ENCODE measurements around the gene CEL. TPM values are rescaled to one million over a fixed set of nuclear protein-coding genes. Genes with fewer than 3 reads are reported as not detected.

CEL gene
- polyA plus RNA-seq, 6 donors from 2014 or later, result 0.11 TPM; not detected in 5

DNA sequence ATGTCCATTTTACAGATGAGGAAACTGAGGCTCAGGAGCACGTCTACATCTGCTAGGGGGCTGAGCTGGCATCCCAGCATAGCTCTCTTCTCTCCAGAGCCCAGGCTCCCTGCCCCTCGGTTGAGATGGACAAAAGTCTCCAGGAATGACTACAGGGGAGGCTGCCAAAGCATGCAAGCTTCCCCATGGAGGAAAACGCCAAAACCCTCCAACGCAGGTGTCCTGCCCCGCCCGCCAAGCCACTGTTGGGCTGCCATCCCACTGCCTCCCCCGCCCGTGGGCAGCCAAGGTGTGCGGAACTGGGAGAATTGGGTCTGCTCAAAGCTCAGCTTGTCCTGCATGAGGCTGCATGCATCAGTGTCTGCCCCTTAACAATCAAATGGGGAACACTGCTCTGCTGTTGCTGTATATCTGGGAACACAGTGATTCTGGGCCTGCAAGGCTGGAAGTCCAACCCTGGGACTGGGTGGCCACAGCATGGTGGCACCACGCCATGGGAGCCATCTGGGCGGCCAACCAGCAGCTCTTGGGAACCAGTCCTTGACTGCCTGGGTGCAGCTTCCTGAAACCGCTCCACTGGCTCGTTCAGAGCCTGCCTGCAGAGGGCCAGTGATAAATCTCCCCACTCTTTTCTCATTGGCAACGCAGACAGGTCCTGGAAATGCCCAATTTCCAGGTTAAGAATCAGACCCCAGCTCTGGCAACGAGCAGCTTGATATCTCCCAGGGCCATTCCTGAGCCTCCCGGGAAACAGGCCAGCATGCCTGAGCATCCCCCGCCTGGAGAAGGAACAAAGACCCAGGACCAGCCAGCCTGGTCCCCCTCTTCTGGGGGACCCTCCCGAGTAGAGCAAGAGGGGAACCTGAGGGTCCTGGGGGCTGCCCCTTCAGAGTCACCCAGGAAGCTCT lies 55.7 kb downstream of the CEL start:
- Mint-ChIP-seq H3K27ac (peak overlapping the region in 3 of 6 donors; percentile 38 to 98 (median 47)), H3K27me3 (no peaks in the 10 kb centered on the region), H3K36me3 (no peaks in the 10 kb centered on the region), H3K4me1 (peaks cover 44 to 57% (median 48%) of the 10 kb centered on the region in 3 donors), H3K9me3 (no peaks in the 10 kb centered on the region), H3K4me3 (peak overlapping the region in 1 of 8 donors; percentile 30)
- DNase-seq, result no peak
- ATAC-seq (ENCODE audit: low read depth in 2 of 2), result no peak

DNA sequence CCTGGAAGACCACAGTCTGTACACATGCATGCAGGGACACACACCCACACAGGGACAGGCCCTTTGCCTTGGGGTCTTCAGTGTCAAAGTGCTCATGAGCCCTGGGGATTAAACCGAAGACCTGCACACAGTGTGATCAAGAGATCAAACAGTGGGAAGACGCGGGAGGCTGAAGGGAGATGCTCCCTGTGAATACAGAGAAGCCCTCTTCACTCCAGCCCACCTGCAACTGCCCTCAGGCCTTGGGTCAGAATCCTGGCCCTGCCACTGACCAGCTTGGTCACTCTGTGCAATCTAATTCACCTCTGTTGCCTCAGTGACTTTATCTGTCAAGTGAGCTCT lies 56.4 kb downstream of the CEL start:
- no peaks in the 10 kb centered on the region for H3K36me3 Mint-ChIP-seq
- H3K9me3 Mint-ChIP-seq, result no peaks in the 10 kb centered on the region
- peaks cover 39 to 51% (median 42%) of the 10 kb centered on the region in 3 donors for H3K4me1 Mint-ChIP-seq
- no peak for ATAC-seq (ENCODE audit: low read depth in 2 of 2)
- H3K4me3 Mint-ChIP-seq, result peak overlapping the region in 1 of 8 donors; percentile 65
- DNase-seq, result no peak
- no peaks in the 10 kb centered on the region for H3K27me3 Mint-ChIP-seq
- peak overlapping the region in 2 of 6 donors; percentile 47 to 98 for H3K27ac Mint-ChIP-seq

- DNase-seq (no peak), ATAC-seq (ENCODE audit: low read depth in 2 of 2) (no peak)
- H3K36me3 Mint-ChIP-seq, result no peaks in the 10 kb centered on the region
- H3K27me3 Mint-ChIP-seq, result no peaks in the 10 kb centered on the region
- H3K9me3 Mint-ChIP-seq, result no peaks in the 10 kb centered on the region
- H3K4me3 Mint-ChIP-seq, result peak overlapping the region in 5 of 8 donors; percentile 9 to 91 (median 45)
- H3K27ac Mint-ChIP-seq, result peak overlapping the region in 2 of 6 donors; percentile 88 to 98
- H3K4me1 Mint-ChIP-seq, result peaks cover 38 to 47% (median 38%) of the 10 kb centered on the region in 3 donors
Observed at GRCh38 chr9:133118568-133118967, 56.8 kb downstream of the CEL start.

DNA sequence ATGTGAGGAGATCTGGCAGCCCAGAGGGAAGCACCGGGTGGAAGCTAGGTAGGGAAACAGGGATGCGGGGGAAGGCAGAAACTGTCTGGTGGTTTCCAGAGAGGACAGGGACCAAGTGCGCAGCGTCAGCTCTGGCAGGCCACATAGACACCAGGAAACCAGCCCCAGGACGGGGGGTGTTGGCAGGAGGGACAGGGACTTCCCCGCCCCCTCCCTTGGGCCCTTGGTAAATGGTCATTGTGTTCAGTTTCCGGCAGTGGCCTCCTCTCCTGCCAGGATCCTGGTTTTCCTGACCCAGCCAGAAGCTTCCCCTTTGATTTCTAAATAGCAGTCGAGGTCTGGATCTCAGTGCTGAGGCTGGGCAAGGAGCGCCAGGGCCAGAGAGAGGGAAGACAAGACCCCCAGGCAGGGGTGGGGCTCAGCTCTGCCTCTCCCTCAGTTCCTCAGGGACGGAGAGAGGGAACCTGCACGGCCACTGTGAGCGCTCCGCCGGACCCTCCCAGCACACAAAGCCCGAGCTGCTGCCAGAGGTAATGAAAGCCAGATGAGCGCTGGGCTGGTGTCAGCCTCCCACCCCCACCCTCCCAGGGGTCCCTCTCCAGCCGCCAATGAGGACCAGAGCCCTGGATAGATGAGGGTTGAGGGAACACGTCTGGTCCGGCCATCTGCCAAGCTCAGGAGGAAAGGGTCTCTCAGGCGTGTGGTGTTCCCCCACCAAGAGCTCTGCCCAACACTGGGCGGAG lies 57.5 kb downstream of the CEL start:
- DNase-seq (no peak), ATAC-seq (ENCODE audit: low read depth in 2 of 2) (no peak)
- Mint-ChIP-seq H3K36me3 (no peaks in the 10 kb centered on the region), H3K27me3 (no peaks in the 10 kb centered on the region), H3K4me3 (peak overlapping the region in 7 of 8 donors; percentile 47 to 91 (median 72)), H3K9me3 (no peaks in the 10 kb centered on the region), H3K4me1 (peaks cover 36 to 42% (median 40%) of the 10 kb centered on the region in 3 donors), H3K27ac (peak overlapping the region in 5 of 6 donors; percentile 22 to 98 (median 81))

DNA sequence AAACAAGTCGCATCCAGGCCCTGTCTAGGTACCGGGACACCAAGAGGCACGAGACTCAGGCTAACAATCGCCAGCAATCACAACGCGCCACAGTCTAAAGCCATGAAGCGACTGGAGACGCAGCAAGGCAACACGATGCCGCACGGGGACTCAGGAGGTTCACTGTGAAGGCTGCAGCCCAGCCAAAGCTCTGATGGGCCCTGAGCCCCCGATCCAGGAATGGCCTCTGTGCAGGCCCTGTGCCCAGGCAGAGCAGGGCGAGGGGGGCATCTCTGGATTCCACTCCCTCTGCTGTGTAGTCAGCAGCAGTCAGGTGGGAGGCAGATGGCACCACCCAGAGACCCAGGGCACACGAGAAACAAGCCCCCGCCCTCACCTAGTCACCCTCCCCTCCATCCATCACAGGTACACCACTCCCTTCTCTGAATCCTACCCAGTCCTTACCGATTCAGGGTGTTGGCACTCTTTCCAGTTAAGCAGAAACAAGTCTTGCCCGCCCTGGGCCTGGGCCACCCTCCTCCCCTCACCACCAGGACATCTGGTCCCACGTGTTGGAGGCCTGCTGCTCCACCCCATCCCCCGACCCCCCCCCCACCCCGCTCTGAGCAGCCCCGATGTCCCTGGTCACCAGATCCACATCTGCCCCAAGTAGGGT lies 58.2 kb downstream of the CEL start:
- Mint-ChIP-seq H3K36me3 (no peaks in the 10 kb centered on the region), H3K27me3 (no peaks in the 10 kb centered on the region), H3K27ac (peak overlapping the region; percentile 22 to 98 (median 74)), H3K4me1 (peaks cover 29 to 40% (median 35%) of the 10 kb centered on the region in 3 donors), H3K9me3 (no peaks in the 10 kb centered on the region), H3K4me3 (peak overlapping the region; percentile 47 to 88 (median 75))
- ATAC-seq (ENCODE audit: low read depth in 2 of 2) (no peak), DNase-seq (no peak)

- peak overlapping the region in 4 of 6 donors; percentile 59 to 98 (median 86) for H3K27ac Mint-ChIP-seq
- H3K36me3 Mint-ChIP-seq, result no peaks in the 10 kb centered on the region
- no peaks in the 10 kb centered on the region for H3K9me3 Mint-ChIP-seq
- peak overlapping the region; percentile 65 to 88 (median 80) for H3K4me3 Mint-ChIP-seq
- H3K4me1 Mint-ChIP-seq, result peaks cover 25 to 36% (median 33%) of the 10 kb centered on the region in 3 donors
- ATAC-seq (ENCODE audit: low read depth in 2 of 2) (no peak), DNase-seq (no peak)
- H3K27me3 Mint-ChIP-seq, result no peaks in the 10 kb centered on the region
Observed at GRCh38 chr9:133120501-133121197, 58.9 kb downstream of the CEL start.

Other genes starting within 250 kb of the CEL start
- 1 to 10 TPM in 3 of 6 donors, under 1 TPM in 3; 0.70 to 4.7 (median 1.5) TPM for gene AK8, start 183.7 kb upstream of the CEL start, polyA plus RNA-seq (ENCODE audit: low read depth in 6 of 6)
- gene SPACA9, start 183.1 kb upstream of the CEL start, polyA plus RNA-seq (ENCODE audit: low read depth in 6 of 6), result 1 to 10 TPM; 1.9 to 5.8 (median 3.5) TPM
- gene TSC1, start 117.4 kb upstream of the CEL start, polyA plus RNA-seq (ENCODE audit: low read depth in 6 of 6), result 10 to 100 TPM in 2 of 6 donors, 1 to 10 TPM in 3, under 1 TPM in 1; 1.00 to 14.4 (median 8.6) TPM
- 1 to 10 TPM in 2 of 6 donors, under 1 TPM in 3, not detected in 1; 0.38 to 1.4 (median 0.89) TPM for gene GFI1B, start 83.3 kb upstream of the CEL start, polyA plus RNA-seq (ENCODE audit: low read depth in 6 of 6)
- gene GTF3C5, start 31.0 kb upstream of the CEL start, polyA plus RNA-seq (ENCODE audit: low read depth in 6 of 6), result 10 to 100 TPM; 22.3 to 44.2 (median 32.7) TPM
- 10 to 100 TPM in 2 of 6 donors, 1 to 10 TPM in 4; 5.5 to 17.5 (median 8.7) TPM for gene RALGDS, start 59.3 kb downstream of the CEL start, polyA plus RNA-seq (ENCODE audit: low read depth in 6 of 6)
- 1 to 10 TPM in 5 of 6 donors, under 1 TPM in 1; 0.96 to 4.0 (median 2.4) TPM for gene GBGT1, start 101.9 kb downstream of the CEL start, polyA plus RNA-seq (ENCODE audit: low read depth in 6 of 6)
- not detected for gene OBP2B, start 147.3 kb downstream of the CEL start, polyA plus RNA-seq (ENCODE audit: low read depth in 6 of 6)
- under 1 TPM in 2 of 6 donors, not detected in 4; 0.93 to 0.94 TPM for gene ABO, start 213.2 kb downstream of the CEL start, polyA plus RNA-seq (ENCODE audit: low read depth in 6 of 6)